SK-N-SH (cell line): ENCODE data around the gene DOCK3.

ENCODE experiments used
- CTCF ChIP-seq: fragments of 200-600 bp; sonication (generic); IDR thresholded peaks from 2 replicates; pipeline ENCODE4 v1.6.1; 2017; ENCODE audit warnings: antibody characterized with exemption, mild to moderate bottlenecking, moderate library complexity
- EP300 ChIP-seq, 2 experiments: IDR thresholded peaks; 2 replicates each; pipeline versions ENCODE4 v1.4.0 to v1.6.1; 2012; ENCODE audit warnings: borderline replicate concordance in 1 of 2, low read depth in 1 of 2, low read length in 1 of 2
- EZH2phosphoT487 ChIP-seq: fragments of 200-600 bp; sonication (generic); IDR thresholded peaks from 2 replicates; pipeline ENCODE4 v1.6.1; 2017; ENCODE audit warnings: low read depth, mixed run types, mild to moderate bottlenecking, antibody characterized with exemption, moderate library complexity, borderline replicate concordance
- FOXJ3 ChIP-seq: sonication (generic); formaldehyde crosslinking; IDR thresholded peaks from 2 replicates; pipeline ENCODE4 v1.5.1; 2020; ENCODE audit warnings: mild to moderate bottlenecking, missing genetic modification reagents
- NFIC ChIP-seq: IDR thresholded peaks from 2 replicates; pipeline ENCODE4 v1.4.0; 2012; ENCODE audit warnings: borderline replicate concordance
- PBX3 ChIP-seq: IDR thresholded peaks from 2 replicates; pipeline ENCODE4; 2012
- RCOR1 ChIP-seq: fragments of 150-350 bp; IDR thresholded peaks from 2 replicates; pipeline ENCODE4 v1.6.1; 2017; ENCODE audit warnings: antibody characterized with exemption, low read length
- REST ChIP-seq: IDR thresholded peaks from 2 replicates; pipeline ENCODE4 v1.6.1; 2012; ENCODE audit warnings: mild to moderate bottlenecking, low read depth, low read length, moderate library complexity
- TAF1 ChIP-seq: IDR thresholded peaks from 2 replicates; pipeline ENCODE4 v1.6.1; 2012; ENCODE audit warnings: low read depth, mild to moderate bottlenecking, low read length, moderate library complexity, borderline replicate concordance
- USF1 ChIP-seq: IDR thresholded peaks from 2 replicates; pipeline ENCODE4 v1.4.0; 2012; ENCODE audit warnings: low read depth, borderline replicate concordance
- ZBTB33 ChIP-seq: IDR thresholded peaks from 2 replicates; pipeline ENCODE4 v1.4.0; 2012; ENCODE audit warnings: low read depth, borderline replicate concordance

GRCh38 chr3:51330046-51330445 lies 655.3 kb downstream of the DOCK3 start:
- TF ChIP-seq CTCF (no peak), EP300 (IDR thresholded peaks at IDR 0.05; ENCODE audit: borderline replicate concordance in 1 of 2, low read depth in 1 of 2, low read length in 1 of 2) (no peak), USF1 (no peak), EZH2phosphoT487 (no peak), ZBTB33 (no peak), RCOR1 (no peak), FOXJ3 (CRISPR knock-in tag) (no peak), PBX3 (no peak), TAF1 (no peak), REST (no peak), NFIC (no peak)
